SK-N-SH (cell line): Measurements from ENCODE around the gene APBB3. TPM values are rescaled to one million over a fixed set of nuclear protein-coding genes. Genes with fewer than 3 reads are reported as not detected.
"Not testable (repeated sequence)": the region's sequence is repeated elsewhere in the genome, so short reads cannot be mapped to it uniquely, and the experiment has no call there.

Experiments used
- CTCF ChIA-PET: fragments of 300-600, 350-600 bp; formaldehyde crosslinking; extraction: SDS; loops from one replicate; lab custom pipeline; 2021; lab: Yijun Ruan, JAX
- POLR2A ChIA-PET: fragments of 350-600 bp; sonication (Branson Sonifier 250); formaldehyde crosslinking; extraction: SDS; loops from one replicate; lab custom pipeline; 2020; ENCODE audit warnings: antibody characterized with exemption, inconsistent platforms; lab: Yijun Ruan, JAX
- DNase-seq: peaks from one replicate; pipeline ENCODE4 v3.0.0; 2012
- H2AFZ ChIP-seq: fragments of 200-600 bp; sonication (generic); 2 replicates; pipeline ENCODE4 v1.8.1; 2016; ENCODE audit warnings: antibody characterized with exemption, mild to moderate bottlenecking, low read depth
- H3F3A ChIP-seq: fragments of 200-600 bp; sonication (generic); replicated peaks from 2 replicates; pipeline ENCODE3; 2016; ENCODE audit warnings: antibody characterized with exemption, mild to moderate bottlenecking; ENCODE audit not compliant: insufficient read depth
- H3K27ac ChIP-seq, 2 experiments: fragments of 200-500 bp in 1 of 2; fragments of 200-600 bp in 1 of 2; sonication (Bioruptor generic) in 1 of 2; sonication (generic), shearing (Covaris generic) in 1 of 2; 2 replicates each; pipeline versions ENCODE4 v1.5.1 to v1.6.1; 2014 to 2016; ENCODE audit warnings: low read depth in 2 of 2, inconsistent platforms in 1 of 2, low read length in 1 of 2, mild to moderate bottlenecking in 1 of 2, mixed read lengths in 1 of 2
- H3K27me3 ChIP-seq: fragments of 200-600 bp; sonication (generic), shearing (Covaris generic); 2 replicates; pipeline ENCODE4 v1.6.1; 2016; ENCODE audit warnings: mixed run types; ENCODE audit not compliant: insufficient read depth
- H3K36me3 ChIP-seq, 2 experiments: fragments of 200-500 bp in 1 of 2; fragments of 200-600 bp in 1 of 2; sonication (Bioruptor generic) in 1 of 2; sonication (generic) in 1 of 2; replicated peaks in 1 of 2; 2 replicates each; pipeline versions ENCODE3 to v1.5.1; 2014 to 2016; ENCODE audit warnings: low read length in 1 of 2, mild to moderate bottlenecking in 1 of 2; ENCODE audit not compliant: insufficient read depth in 2 of 2, control insufficient read depth in 1 of 2
- H3K4me1 ChIP-seq, 2 experiments: fragments of 200-500 bp in 1 of 2; fragments of 200-600 bp in 1 of 2; sonication (Bioruptor generic) in 1 of 2; sonication (generic), shearing (Covaris generic) in 1 of 2; 2 replicates each; pipeline versions ENCODE4 v1.5.1 to v1.6.1; 2014 to 2016; ENCODE audit warnings: low read depth in 1 of 2, low read length in 1 of 2, mixed run types in 1 of 2; ENCODE audit not compliant: insufficient read depth in 2 of 2, control insufficient read depth in 1 of 2
- H3K4me2 ChIP-seq: fragments of 200-600 bp; sonication (generic), shearing (Covaris generic); 2 replicates; pipeline ENCODE4 v1.6.1; 2017; ENCODE audit warnings: mixed run types
- H3K4me3 ChIP-seq, 2 experiments: fragments of 200-500 bp in 1 of 2; fragments of 200-600 bp in 1 of 2; sonication (Bioruptor generic) in 1 of 2; sonication (generic), shearing (Covaris generic) in 1 of 2; 2 replicates each; pipeline versions ENCODE4 v1.5.1 to v1.8.1; 2014 to 2016; ENCODE audit warnings: low read depth in 2 of 2, inconsistent platforms in 1 of 2, low read length in 1 of 2, mild to moderate bottlenecking in 1 of 2, mixed read lengths in 1 of 2, moderate library complexity in 1 of 2
- H3K79me2 ChIP-seq: fragments of 200-600 bp; sonication (generic); 2 replicates; pipeline ENCODE4 v1.8.1; 2017; ENCODE audit warnings: mild to moderate bottlenecking; ENCODE audit not compliant: insufficient read depth
- H3K9ac ChIP-seq: fragments of 200-600 bp; sonication (generic); 2 replicates; pipeline ENCODE4 v1.6.1; 2017; ENCODE audit warnings: mixed run types
- H3K9me2 ChIP-seq: fragments of 200-600 bp; sonication (generic); 2 replicates; pipeline ENCODE4 v1.6.1; 2017; ENCODE audit warnings: mixed run types
- H3K9me3 ChIP-seq: fragments of 200-600 bp; sonication (generic); 2 replicates; pipeline ENCODE4 v1.6.1; 2017; ENCODE audit warnings: mixed run types, mild to moderate bottlenecking, moderate library complexity
- H4K20me1 ChIP-seq: fragments of 200-600 bp; sonication (generic); 2 replicates; pipeline ENCODE4 v1.6.1; 2017; ENCODE audit warnings: mild to moderate bottlenecking, mixed run types; ENCODE audit not compliant: insufficient read depth
- CHD2 ChIP-seq: fragments of 150-350 bp; IDR thresholded peaks from 2 replicates; pipeline ENCODE4 v1.6.1; 2018; ENCODE audit warnings: low read length; ENCODE audit not compliant: partially characterized antibody
- FOSL2 ChIP-seq: IDR thresholded peaks from 2 replicates; pipeline ENCODE4 v1.4.0; 2012; ENCODE audit warnings: low read depth, mild to moderate bottlenecking, moderate library complexity, borderline replicate concordance
- FOXM1 ChIP-seq: IDR thresholded peaks from 2 replicates; pipeline ENCODE4 v1.4.0; 2012; ENCODE audit warnings: low read depth, mild to moderate bottlenecking
- GABPA ChIP-seq: IDR thresholded peaks from 2 replicates; pipeline ENCODE4 v1.4.0; 2012; ENCODE audit warnings: low read depth, mild to moderate bottlenecking
- NFIC ChIP-seq: IDR thresholded peaks from 2 replicates; pipeline ENCODE4 v1.4.0; 2012; ENCODE audit warnings: borderline replicate concordance
- TEAD4 ChIP-seq: IDR thresholded peaks from 2 replicates; pipeline ENCODE4 v1.4.0; 2012; ENCODE audit warnings: mild to moderate bottlenecking, borderline replicate concordance; ENCODE audit not compliant: insufficient read depth
- WGBS: methylation state at CpG from one replicate; pipeline ENCODE4 v1.1.6; 2017; ENCODE audit warnings: low lambda C conversion rate; 5-methylcytosine and 5-hydroxymethylcytosine counted together
- polyA plus RNA-seq, 3 experiments: library from polyadenylated mRNA; depleted of rRNA; stranded (reverse); fragments of >200 nt; gene quantifications; 2 replicates each; pipeline ENCODE4 v1.2.3, GENCODE V29; 2012
- TF ChIP-seq, protein P1 (sequence below): IDR thresholded peaks from 2 replicates; pipeline ENCODE4 v1.6.1; 2012; ENCODE audit warnings: mild to moderate bottlenecking, low read depth, low read length, moderate library complexity
- TF ChIP-seq, protein P2 (sequence below): IDR thresholded peaks from 2 replicates; pipeline ENCODE4 v1.4.0; 2012; ENCODE audit warnings: low read depth
- TF ChIP-seq, protein P3 (sequence below): IDR thresholded peaks from 2 replicates; pipeline ENCODE4; 2012

APBB3 gene
- polyA plus RNA-seq, 1 of the 3 experiments (the other 2 are of a cell fraction) = 36.0 TPM

DNA sequence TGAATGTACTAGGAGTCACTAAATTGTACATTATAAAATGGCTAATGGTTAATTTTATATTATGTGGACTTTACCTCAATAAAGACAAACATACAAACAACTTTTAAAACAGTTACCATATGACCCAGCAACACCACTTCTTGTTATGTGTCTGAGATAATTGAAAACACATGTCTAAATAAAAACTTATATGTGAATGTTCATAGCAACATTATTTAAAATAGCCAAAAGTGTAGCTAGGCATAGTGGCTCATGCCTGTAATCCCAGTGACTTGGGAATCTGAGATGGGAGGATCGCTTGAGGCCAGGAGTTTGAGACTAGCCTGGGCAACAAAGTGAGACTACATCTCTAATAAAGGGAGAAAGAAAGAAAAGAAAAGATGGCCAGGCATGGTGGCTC, 23.1 kb upstream of the APBB3 start (continued):
- TF ChIP-seq, protein P1, sequence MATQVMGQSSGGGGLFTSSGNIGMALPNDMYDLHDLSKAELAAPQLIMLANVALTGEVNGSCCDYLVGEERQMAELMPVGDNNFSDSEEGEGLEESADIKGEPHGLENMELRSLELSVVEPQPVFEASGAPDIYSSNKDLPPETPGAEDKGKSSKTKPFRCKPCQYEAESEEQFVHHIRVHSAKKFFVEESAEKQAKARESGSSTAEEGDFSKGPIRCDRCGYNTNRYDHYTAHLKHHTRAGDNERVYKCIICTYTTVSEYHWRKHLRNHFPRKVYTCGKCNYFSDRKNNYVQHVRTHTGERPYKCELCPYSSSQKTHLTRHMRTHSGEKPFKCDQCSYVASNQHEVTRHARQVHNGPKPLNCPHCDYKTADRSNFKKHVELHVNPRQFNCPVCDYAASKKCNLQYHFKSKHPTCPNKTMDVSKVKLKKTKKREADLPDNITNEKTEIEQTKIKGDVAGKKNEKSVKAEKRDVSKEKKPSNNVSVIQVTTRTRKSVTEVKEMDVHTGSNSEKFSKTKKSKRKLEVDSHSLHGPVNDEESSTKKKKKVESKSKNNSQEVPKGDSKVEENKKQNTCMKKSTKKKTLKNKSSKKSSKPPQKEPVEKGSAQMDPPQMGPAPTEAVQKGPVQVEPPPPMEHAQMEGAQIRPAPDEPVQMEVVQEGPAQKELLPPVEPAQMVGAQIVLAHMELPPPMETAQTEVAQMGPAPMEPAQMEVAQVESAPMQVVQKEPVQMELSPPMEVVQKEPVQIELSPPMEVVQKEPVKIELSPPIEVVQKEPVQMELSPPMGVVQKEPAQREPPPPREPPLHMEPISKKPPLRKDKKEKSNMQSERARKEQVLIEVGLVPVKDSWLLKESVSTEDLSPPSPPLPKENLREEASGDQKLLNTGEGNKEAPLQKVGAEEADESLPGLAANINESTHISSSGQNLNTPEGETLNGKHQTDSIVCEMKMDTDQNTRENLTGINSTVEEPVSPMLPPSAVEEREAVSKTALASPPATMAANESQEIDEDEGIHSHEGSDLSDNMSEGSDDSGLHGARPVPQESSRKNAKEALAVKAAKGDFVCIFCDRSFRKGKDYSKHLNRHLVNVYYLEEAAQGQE = no peak
- TF ChIP-seq TEAD4 (no peak), NFIC (no peak), GABPA (no peak), FOXM1 (no peak), CHD2 (no peak)
- TF ChIP-seq, protein P2, sequence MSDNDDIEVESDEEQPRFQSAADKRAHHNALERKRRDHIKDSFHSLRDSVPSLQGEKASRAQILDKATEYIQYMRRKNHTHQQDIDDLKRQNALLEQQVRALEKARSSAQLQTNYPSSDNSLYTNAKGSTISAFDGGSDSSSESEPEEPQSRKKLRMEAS = no peak

DNA sequence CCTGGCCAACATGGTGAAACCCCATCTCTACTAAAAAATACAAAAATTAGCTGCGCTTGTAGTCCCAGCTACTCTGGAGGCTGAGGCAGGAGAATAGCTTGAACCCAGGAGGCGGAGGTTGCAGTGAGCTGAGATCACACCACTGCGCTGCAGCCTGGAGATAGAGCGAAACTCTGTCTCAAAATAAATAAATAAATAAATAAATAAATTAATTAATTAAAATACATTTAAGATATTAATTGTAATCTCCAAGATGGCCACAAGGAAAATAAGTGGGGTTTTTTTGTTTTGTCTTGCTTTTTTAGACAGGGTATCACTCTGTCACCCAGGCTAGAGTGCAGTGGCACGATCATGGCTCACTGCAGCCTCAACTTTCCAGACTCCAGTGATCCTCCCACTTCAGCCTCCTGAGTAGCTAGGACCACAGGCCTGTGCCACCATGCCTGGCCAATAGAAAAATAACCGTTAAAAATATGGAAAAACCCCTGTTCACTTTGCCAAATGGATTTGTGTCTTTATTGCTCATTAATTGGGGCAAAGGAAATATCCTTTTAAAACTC, 14.9 kb upstream of the APBB3 start:
- H3K27ac ChIP-seq, H3K36me3 ChIP-seq, H3F3A ChIP-seq, H3K79me2 ChIP-seq, H3K9me3 ChIP-seq, H3K9ac ChIP-seq, H4K20me1 ChIP-seq, H3K4me3 ChIP-seq, CTCF ChIA-PET, H3K4me2 ChIP-seq, H3K4me1 ChIP-seq, POLR2A ChIA-PET, H3K27me3 ChIP-seq, DNase-seq, H2AFZ ChIP-seq, H3K9me2 ChIP-seq: not testable (repeated sequence)
- 59% methylated on average over 6 of the region's 6 CpGs for WGBS

DNA sequence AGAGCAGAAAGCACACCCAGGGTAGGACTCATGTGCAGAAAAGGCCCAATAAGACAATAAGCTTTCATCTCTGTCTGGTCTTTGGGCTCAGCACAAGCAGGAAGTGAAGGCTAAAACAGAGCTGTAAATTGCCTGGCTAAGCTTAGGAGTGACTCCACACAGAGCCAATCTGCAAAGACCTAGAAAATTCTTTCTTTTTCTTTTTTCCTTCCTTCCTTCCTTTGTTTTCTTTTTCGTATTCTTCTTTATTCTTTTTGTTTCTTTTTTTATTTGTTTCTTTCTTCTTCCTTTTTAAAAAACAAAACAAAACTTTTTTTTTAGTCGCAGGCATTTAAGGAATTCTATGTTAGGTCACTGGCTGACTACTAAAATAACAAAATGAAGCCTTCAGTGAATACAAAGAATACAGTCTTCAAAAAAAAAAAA, 12.4 kb upstream of the APBB3 start:
- Histone ChIP-seq H3K27ac (no peak overlapping the region), H3K4me1 (no peaks in the 10 kb centered on the region), H4K20me1 (no peaks in the 10 kb centered on the region), H3F3A (no peaks in the 10 kb centered on the region)
- POLR2A ChIA-PET = no interaction called here
- TF ChIP-seq, protein P3, sequence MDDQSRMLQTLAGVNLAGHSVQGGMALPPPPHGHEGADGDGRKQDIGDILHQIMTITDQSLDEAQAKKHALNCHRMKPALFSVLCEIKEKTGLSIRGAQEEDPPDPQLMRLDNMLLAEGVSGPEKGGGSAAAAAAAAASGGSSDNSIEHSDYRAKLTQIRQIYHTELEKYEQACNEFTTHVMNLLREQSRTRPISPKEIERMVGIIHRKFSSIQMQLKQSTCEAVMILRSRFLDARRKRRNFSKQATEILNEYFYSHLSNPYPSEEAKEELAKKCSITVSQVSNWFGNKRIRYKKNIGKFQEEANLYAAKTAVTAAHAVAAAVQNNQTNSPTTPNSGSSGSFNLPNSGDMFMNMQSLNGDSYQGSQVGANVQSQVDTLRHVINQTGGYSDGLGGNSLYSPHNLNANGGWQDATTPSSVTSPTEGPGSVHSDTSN = 0 out of 2 replicates have a peak, but pooled peaks have one; percentile 16
- no peak for TF ChIP-seq FOSL2
- TF ChIP-seq, all 33 proteins: peak for 1
- no peaks in the 10 kb centered on the region for H3K9me3 ChIP-seq
- H3K36me3 ChIP-seq = no peaks in the 10 kb centered on the region
- no peak overlapping the region for H3K9ac ChIP-seq
- no peak overlapping the region for H3K4me3 ChIP-seq
- no peak overlapping the region for H3K4me2 ChIP-seq
- peak overlapping the region; percentile 70 for H2AFZ ChIP-seq
- no peaks in the 10 kb centered on the region for H3K27me3 ChIP-seq
- no peaks in the 10 kb centered on the region for H3K79me2 ChIP-seq
- CTCF ChIA-PET = no interaction called here
- H3K9me2 ChIP-seq = no peaks in the 10 kb centered on the region
- no peak for DNase-seq
- 36% methylated on average over 2 of the region's 2 CpGs for WGBS
